Measurements from ENCODE around the gene C16orf74. TPM values are rescaled to one million over a fixed set of nuclear protein-coding genes. Genes with fewer than 3 reads are reported as not detected.
A peak's percentile ranks its signal among the peaks of the same experiment; 100 is the strongest.

C16orf74 gene
- total RNA-seq, 1 donor from 2014 or later, result 2.3 TPM

- no peak overlapping the region for H3K4me3 ChIP-seq
- no peak overlapping the region for H3K27ac ChIP-seq (replicated peaks)
- H3K9me3 ChIP-seq (replicated peaks), result no peaks in the 10 kb centered on the region
- no peaks in the 10 kb centered on the region for H3K4me1 ChIP-seq
- intact Hi-C loops (cut with micrococcal nuclease), result no loop called here
- no peak for TF ChIP-seq CTCF (IDR thresholded peaks at IDR 0.05; ENCODE audit: borderline replicate concordance)
- no peaks in the 10 kb centered on the region for H3K36me3 ChIP-seq
- H3K27me3 ChIP-seq (ENCODE audit: low read depth), result peaks cover 4% of the 10 kb centered on the region
- DNase-seq, result no peak
These were observed 26.6 kb downstream of the C16orf74 start for GRCh38 chr16:85724126-85724879.

- Histone ChIP-seq H3K36me3 (no peaks in the 10 kb centered on the region), H3K4me1 (peaks cover 13% of the 10 kb centered on the region), H3K4me3 (no peak overlapping the region), H3K9me3 (replicated peaks) (no peaks in the 10 kb centered on the region), H3K27ac (replicated peaks) (no peak overlapping the region), H3K27me3 (ENCODE audit: low read depth) (no peaks in the 10 kb centered on the region)
- intact Hi-C loops (cut with micrococcal nuclease), result no loop called here
- no peak for DNase-seq
- no peak for TF ChIP-seq CTCF (IDR thresholded peaks at IDR 0.05; ENCODE audit: borderline replicate concordance)
These were observed 28.6 kb downstream of the C16orf74 start for GRCh38 chr16:85722128-85722893.

GRCh38 chr16:85720302-85720637 is 30.6 kb downstream of the C16orf74 start:
- intact Hi-C loops (cut with micrococcal nuclease), result no loop called here

GRCh38 chr16:85719605-85720301 is 31.1 kb downstream of the C16orf74 start:
- no peaks in the 10 kb centered on the region for H3K36me3 ChIP-seq
- no peak for TF ChIP-seq CTCF (IDR thresholded peaks at IDR 0.05; ENCODE audit: borderline replicate concordance)
- H3K4me3 ChIP-seq, result no peak overlapping the region
- H3K9me3 ChIP-seq (replicated peaks), result no peaks in the 10 kb centered on the region
- intact Hi-C loops (cut with micrococcal nuclease), result no loop called here
- H3K4me1 ChIP-seq, result peaks cover 35% of the 10 kb centered on the region
- no peak overlapping the region for H3K27ac ChIP-seq (replicated peaks)
- no peaks in the 10 kb centered on the region for H3K27me3 ChIP-seq (ENCODE audit: low read depth)
- no peak for DNase-seq

More at GRCh38 chr16:85720302-85720637, 30.6 kb downstream of the C16orf74 start:
- DNase-seq, result peak; percentile 40
- H3K9me3 ChIP-seq (replicated peaks), result no peaks in the 10 kb centered on the region
- H3K36me3 ChIP-seq, result no peaks in the 10 kb centered on the region
- no peak overlapping the region for H3K4me3 ChIP-seq
- H3K4me1 ChIP-seq, result peaks cover 32% of the 10 kb centered on the region
- no peaks in the 10 kb centered on the region for H3K27me3 ChIP-seq (ENCODE audit: low read depth)
- H3K27ac ChIP-seq (replicated peaks), result no peak overlapping the region
- TF ChIP-seq CTCF (IDR thresholded peaks at IDR 0.05; ENCODE audit: borderline replicate concordance), result no peak

GRCh38 chr16:85718682-85719081 is 32.2 kb downstream of the C16orf74 start:
- no peak overlapping the region for H3K27ac ChIP-seq (replicated peaks)
- no peak for DNase-seq
- peak; percentile 64 for TF ChIP-seq CTCF (IDR thresholded peaks at IDR 0.05; ENCODE audit: borderline replicate concordance)
- H3K27me3 ChIP-seq (ENCODE audit: low read depth), result no peaks in the 10 kb centered on the region
- intact Hi-C loops (cut with micrococcal nuclease), result no loop called here
- H3K9me3 ChIP-seq (replicated peaks), result no peaks in the 10 kb centered on the region
- no peaks in the 10 kb centered on the region for H3K36me3 ChIP-seq
- no peak overlapping the region for H3K4me3 ChIP-seq
- peaks cover 35% of the 10 kb centered on the region for H3K4me1 ChIP-seq
